Esophagus squamous epithelium (tissue), 5 donors: ENCODE results near the gene SLC12A7. TPM values are rescaled to one million over a fixed set of nuclear protein-coding genes. Genes with fewer than 3 reads are reported as not detected.

Source experiments
- DNase-seq: peaks from one replicate; lab custom pipeline; 2025; lab: John Stamatoyannopoulos, UW
- H3K27ac ChIP-seq, 4 donors: fragments of 200-600 bp; sonication (generic); one replicate each; pipeline ENCODE4 v1.5.1; 2016 to 2019; ENCODE audit warnings: mild to moderate bottlenecking in 1 of 4
- H3K27me3 ChIP-seq, 4 donors: fragments of 200-600 bp; sonication (generic); 1 replicate in 3 of 4; 2 replicates in 1 of 4; pipeline versions ENCODE4 v1.5.1 to v1.6.0; 2017 to 2021; ENCODE audit warnings: antibody characterized with exemption in 1 of 4
- H3K36me3 ChIP-seq, 3 donors: fragments of 200-600 bp; sonication (generic); one replicate each; pipeline ENCODE4 v1.5.1; 2016 to 2019
- H3K4me1 ChIP-seq, 3 donors: fragments of 200-600 bp; sonication (generic); one replicate each; pipeline ENCODE4 v1.5.1; 2017 to 2019
- H3K4me3 ChIP-seq, 4 donors: fragments of 200-600 bp; sonication (generic); 1 replicate in 3 of 4; 2 replicates in 1 of 4; pipeline ENCODE4 v1.5.1; 2016 to 2019; ENCODE audit warnings: mild to moderate bottlenecking in 2 of 4, moderate library complexity in 1 of 4
- H3K9me3 ChIP-seq, 3 donors: fragments of 200-600 bp; sonication (generic); one replicate each; pipeline ENCODE4 v1.5.1; 2016 to 2019
- POLR2A ChIP-seq, 4 donors: fragments of 450-650 bp; IDR thresholded peaks; one replicate each; pipeline ENCODE4 v1.6.1; 2017; ENCODE audit warnings: antibody characterized with exemption in 4 of 4, mild to moderate bottlenecking in 4 of 4, moderate library complexity in 3 of 4
- WGBS, 2 donors: methylation state at CpG; one replicate each; pipeline ENCODE4 v1.1.5; 2018; 5-methylcytosine and 5-hydroxymethylcytosine counted together
- intact Hi-C: fragments of 100-400 bp; cut with DNase I; formaldehyde crosslinking; loops from one replicate; pipeline ENCODE4 v1.15.0; 2022
- total RNA-seq, 4 donors: library from RNA; depleted of rRNA; stranded (reverse); fragments of >200 nt; gene quantifications; one replicate each; pipeline ENCODE4 v1.1.0, GENCODE V29; 2016
- TF ChIP-seq, protein P1 (sequence below), 6 experiments: fragments of 450-650 bp in 4 of 6; fragments of 200-600 bp in 2 of 6; sonication (generic) in 2 of 6; IDR thresholded peaks; one replicate each; pipeline ENCODE4 v1.5.1; 2016 to 2019; ENCODE audit warnings: antibody characterized with exemption in 6 of 6, mild to moderate bottlenecking in 4 of 6, moderate library complexity in 4 of 6
- donor health status: DM: yes; HTN: yes; CAD: no.

Gene SLC12A7
- total RNA-seq, 4 donors from 2014 or later = 4.5 to 13.4 (median 6.6) TPM

DNA sequence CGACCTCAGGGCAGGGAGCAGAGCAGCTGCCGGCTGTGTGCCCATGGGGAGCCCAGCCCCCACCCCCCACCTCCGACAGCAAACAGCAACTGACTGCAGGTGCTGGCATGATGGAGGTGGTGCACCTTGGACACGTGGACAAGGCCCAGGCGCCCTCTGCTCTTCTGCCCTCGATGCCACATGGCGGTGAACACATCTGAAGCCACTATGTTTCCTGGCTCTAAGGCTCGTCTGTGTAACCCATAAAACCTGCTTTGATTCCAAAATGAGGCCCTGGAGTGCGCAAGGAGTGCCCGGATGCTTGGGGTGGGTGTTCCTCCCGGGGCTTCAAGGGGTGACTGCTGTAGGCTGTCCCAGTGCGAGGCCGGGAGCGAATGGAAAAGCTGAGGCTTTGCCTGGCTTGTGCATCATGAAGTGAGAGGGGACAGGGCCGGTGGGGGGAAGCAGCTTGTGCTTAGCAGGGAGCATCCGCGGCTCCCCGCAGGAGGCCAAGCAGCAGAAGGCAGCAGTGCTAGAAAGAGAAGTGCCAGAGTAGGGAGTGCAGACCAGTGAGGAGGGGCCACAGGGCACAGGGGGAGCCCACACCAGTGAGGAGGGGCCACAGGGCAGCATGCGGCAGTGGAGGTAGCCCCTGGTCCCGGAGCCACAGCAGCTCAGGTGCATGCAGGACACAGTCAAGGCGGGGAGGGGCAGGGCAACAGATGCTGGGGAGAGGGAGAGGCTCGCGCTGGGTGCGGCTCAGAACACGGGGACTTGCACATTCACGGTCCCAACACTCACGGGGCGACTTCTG, 73.2 kb downstream of the SLC12A7 start:
- no peak overlapping the region for H3K4me3 ChIP-seq
- H3K27ac ChIP-seq = no peak overlapping the region
- no peaks in the 10 kb centered on the region for H3K36me3 ChIP-seq
- TF ChIP-seq POLR2A (IDR thresholded peaks at IDR 0.05) = no peak
- TF ChIP-seq, protein P1, sequence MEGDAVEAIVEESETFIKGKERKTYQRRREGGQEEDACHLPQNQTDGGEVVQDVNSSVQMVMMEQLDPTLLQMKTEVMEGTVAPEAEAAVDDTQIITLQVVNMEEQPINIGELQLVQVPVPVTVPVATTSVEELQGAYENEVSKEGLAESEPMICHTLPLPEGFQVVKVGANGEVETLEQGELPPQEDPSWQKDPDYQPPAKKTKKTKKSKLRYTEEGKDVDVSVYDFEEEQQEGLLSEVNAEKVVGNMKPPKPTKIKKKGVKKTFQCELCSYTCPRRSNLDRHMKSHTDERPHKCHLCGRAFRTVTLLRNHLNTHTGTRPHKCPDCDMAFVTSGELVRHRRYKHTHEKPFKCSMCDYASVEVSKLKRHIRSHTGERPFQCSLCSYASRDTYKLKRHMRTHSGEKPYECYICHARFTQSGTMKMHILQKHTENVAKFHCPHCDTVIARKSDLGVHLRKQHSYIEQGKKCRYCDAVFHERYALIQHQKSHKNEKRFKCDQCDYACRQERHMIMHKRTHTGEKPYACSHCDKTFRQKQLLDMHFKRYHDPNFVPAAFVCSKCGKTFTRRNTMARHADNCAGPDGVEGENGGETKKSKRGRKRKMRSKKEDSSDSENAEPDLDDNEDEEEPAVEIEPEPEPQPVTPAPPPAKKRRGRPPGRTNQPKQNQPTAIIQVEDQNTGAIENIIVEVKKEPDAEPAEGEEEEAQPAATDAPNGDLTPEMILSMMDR (IDR thresholded peaks at IDR 0.05) = no peak
- WGBS, 2 donors = 81 to 85% methylated on average over 17 to 26 of the region's 28 CpGs
- intact Hi-C loops = no loop called here
- H3K9me3 ChIP-seq = no peaks in the 10 kb centered on the region
- DNase-seq = no peak
- H3K27me3 ChIP-seq = peaks cover 0 to 3% (median 0%) of the 10 kb centered on the region in 4 donors
- H3K4me1 ChIP-seq = no peaks in the 10 kb centered on the region

DNA sequence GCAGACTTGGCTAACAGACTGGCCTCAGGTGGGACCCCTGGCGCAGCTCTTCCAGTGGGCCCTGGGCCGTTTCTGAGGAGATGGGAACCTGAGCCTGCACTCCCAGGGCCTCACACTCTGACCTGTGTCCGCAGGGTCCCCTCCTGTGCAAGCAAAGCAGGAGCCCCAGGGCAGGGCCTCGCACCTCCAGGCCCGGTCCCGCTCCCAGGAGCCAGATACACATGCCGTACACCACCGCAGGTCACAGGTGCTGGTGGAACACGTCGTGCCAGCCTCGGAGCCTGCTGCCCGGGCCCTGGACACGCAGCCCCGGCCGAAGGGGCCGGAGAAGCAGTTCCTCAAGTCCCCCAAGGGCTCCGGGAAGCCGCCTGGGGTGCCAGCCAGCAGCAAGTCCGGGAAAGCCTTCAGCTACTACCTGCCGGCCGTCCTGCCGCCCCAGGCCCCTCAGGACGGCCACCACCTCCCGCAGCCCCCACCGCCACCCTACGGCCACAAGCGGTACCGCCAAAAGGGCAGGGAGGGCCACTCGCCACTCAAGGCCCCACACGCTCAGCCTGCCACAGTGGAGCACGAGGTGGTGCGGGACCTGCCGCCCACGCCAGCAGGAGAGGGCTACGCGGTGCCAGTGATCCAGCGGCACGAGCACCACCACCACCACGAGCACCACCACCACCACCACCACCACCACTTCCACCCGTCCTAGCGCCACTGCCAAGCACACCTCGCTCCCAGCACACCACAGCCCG, 74.0 kb downstream of the SLC12A7 start:
- Histone ChIP-seq H3K36me3 (no peaks in the 10 kb centered on the region), H3K9me3 (no peaks in the 10 kb centered on the region), H3K4me1 (no peaks in the 10 kb centered on the region), H3K27ac (no peak overlapping the region), H3K27me3 (peaks cover 0 to 8% (median 0%) of the 10 kb centered on the region in 4 donors), H3K4me3 (no peak overlapping the region)
- 88 to 96% methylated on average over 5 to 8 of the region's 43 CpGs for WGBS, 2 donors
- no peak for TF ChIP-seq POLR2A (IDR thresholded peaks at IDR 0.05)
- TF ChIP-seq, protein P1 (IDR thresholded peaks at IDR 0.05) = no peak
- intact Hi-C loops = no loop called here
- no peak for DNase-seq

DNA sequence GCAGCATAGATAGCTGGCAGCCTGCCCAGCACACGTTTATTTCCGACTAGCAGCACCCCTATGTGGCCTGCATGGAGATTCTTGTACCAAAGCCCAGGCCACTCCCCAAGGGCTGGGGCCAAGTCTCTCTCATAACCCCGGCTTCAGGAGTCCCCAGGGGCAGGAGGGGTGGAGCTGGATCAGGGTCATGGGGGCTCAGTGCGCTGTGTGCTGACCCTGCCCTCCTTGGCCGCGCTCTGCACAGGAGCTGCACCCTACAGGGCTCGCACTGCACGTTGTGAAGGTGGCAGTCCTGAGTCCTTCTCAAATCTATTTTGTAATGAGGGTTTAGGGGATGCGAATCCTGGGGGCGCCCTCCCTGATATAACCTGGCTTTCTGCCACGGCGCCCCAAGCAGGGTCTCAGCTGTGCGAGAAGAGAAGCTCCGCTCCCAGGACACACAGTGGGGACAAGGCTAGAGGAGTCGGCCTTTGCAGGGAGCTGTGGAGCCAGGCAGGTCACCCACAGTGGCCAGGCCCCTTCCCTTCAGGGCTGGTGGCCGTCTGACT, 74.7 kb downstream of the SLC12A7 start:
- no peaks in the 10 kb centered on the region for H3K36me3 ChIP-seq
- 26 to 93% methylated on average over 2 to 9 of the region's 16 CpGs for WGBS, 2 donors

DNA sequence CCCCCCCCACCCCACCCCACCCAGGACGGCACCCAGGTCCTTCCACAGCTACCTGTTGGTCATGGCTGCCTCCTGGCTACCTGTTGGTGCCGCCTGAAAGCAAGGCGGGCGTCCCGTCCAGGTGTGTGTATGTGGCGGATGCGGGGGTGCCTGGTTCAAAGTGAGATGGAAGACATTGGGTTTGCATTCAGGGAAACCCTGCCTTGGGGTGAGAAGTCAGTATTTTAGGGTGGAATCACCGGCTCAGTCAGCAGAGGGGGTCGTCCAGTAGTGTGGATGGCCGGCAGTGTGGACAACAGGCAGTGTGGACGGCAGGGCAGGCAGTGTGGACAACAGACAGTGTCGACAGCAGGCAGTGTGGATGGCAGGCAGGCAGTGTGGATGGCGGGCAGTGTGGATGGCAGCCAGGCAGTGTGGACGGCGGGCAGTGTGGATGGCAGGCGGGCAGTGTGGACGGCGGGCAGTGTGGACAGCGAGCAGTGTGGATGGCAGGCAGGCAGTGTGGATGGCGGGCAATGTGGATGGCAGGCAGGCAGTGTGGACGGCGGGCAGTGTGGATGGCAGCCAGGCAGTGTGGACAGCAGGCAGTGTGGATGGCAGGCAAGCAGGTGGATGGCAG, 75.2 kb downstream of the SLC12A7 start:
- Histone ChIP-seq H3K9me3 (no peaks in the 10 kb centered on the region), H3K27ac (no peak overlapping the region), H3K4me3 (no peak overlapping the region), H3K27me3 (peaks cover 0 to 11% (median 0%) of the 10 kb centered on the region in 4 donors), H3K36me3 (no peaks in the 10 kb centered on the region), H3K4me1 (no peaks in the 10 kb centered on the region)
- TF ChIP-seq POLR2A (IDR thresholded peaks at IDR 0.05) = no peak
- TF ChIP-seq, protein P1 (IDR thresholded peaks at IDR 0.05) = no peak
- no peak for DNase-seq
- WGBS, 2 donors = 83 to 86% methylated on average over 15 to 16 of the region's 22 CpGs
- intact Hi-C loops = no loop called here

More for the DNA sequence above, 74.7 kb downstream of the SLC12A7 start:
- intact Hi-C loops = no loop called here
- Histone ChIP-seq H3K27ac (no peak overlapping the region), H3K9me3 (no peaks in the 10 kb centered on the region), H3K4me3 (no peak overlapping the region), H3K27me3 (peaks cover 0 to 8% (median 0%) of the 10 kb centered on the region in 4 donors), H3K4me1 (no peaks in the 10 kb centered on the region)
- no peak for DNase-seq
- no peak for TF ChIP-seq POLR2A (IDR thresholded peaks at IDR 0.05)
- TF ChIP-seq, protein P1 (IDR thresholded peaks at IDR 0.05) = no peak
